GM21576 (cell line): ENCODE results near the gene SYT7.
"Not testable (repeated sequence)": the region's sequence is repeated elsewhere in the genome, so short reads cannot be mapped to it uniquely, and the experiment has no call there.

ENCODE experiments used
- ATAC-seq: cut with Tn5 transposase; IDR thresholded peaks from one replicate; pipeline ENCODE4 v1.9.1; 2021; ENCODE audit warnings: mild to moderate bottlenecking, moderate library complexity; ENCODE audit not compliant: unreplicated experiment

The SYT7 gene

DNA sequence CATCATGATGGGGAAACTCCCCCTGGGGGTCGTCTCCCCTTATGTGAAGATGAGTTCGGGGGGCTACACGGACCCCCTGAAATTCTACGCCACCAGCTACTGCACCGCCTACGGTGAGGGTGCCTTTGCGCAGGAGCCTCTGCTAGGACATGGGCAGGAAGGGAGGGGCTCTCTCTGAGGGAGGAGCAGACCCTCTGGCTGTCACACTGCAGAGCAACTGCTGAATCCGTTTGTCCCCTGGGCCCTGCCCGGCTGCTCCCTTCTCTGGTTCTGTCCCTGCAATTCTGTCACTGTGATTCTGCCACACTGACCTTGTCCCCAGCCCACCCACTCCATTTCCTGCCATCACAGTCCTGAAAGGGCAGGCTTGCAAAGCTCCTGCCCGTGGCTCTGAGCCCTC lies 99.1 kb downstream of the SYT7 start:
- ATAC-seq, result no peak

DNA sequence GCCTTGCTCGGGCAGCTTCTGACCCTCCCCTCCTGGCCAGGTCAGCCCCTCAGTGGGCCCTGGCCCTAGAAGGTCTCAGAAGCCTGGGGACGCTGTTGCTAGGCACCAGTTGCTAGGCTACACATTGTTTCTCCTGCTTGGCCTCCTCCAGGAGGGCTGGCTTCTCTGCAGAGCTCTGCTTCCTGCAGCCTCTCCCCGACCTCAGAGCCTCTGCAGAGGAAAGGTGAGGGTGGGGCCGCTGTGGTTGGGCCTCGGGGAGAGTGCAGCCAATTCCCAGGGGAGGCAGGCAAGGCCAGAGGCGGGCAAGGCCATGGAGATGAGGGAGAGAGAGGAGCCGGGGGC lies 99.9 kb downstream of the SYT7 start:
- no peak for ATAC-seq

DNA sequence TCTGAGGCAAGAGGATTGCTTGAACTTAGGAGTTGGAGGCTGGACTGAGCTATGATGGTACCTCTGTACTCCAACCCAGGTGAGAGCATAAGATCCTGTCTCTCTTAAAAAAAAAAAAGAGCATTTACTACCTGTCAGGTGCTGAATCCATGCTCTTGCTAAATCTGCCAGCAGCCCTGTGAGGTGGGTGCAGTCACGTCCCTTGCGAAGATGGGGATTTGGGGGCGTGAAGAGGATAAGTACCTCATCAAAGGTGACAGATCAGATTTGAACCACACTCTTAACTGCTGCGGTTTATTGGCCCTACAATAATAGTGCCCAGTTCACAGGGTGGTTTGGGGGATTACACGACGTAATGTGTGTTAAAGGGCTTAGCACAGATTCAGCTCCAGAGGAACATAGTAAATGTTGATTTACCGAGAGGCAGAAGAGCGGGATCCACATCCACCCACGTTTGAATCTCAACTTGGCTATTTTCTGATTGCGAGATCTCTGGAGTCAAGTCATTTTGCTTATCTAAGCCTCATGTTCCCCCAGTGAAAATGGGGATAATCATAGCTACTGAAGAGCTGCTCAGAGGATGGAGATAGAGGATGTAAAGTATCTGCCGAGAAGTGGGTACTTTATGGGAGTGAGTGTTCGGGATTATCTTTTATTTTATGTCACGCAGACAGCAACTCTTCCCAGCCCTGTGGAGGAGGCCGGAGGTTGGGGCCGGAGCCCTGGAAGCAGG lies 100.4 kb downstream of the SYT7 start:
- ATAC-seq, result no peak

DNA sequence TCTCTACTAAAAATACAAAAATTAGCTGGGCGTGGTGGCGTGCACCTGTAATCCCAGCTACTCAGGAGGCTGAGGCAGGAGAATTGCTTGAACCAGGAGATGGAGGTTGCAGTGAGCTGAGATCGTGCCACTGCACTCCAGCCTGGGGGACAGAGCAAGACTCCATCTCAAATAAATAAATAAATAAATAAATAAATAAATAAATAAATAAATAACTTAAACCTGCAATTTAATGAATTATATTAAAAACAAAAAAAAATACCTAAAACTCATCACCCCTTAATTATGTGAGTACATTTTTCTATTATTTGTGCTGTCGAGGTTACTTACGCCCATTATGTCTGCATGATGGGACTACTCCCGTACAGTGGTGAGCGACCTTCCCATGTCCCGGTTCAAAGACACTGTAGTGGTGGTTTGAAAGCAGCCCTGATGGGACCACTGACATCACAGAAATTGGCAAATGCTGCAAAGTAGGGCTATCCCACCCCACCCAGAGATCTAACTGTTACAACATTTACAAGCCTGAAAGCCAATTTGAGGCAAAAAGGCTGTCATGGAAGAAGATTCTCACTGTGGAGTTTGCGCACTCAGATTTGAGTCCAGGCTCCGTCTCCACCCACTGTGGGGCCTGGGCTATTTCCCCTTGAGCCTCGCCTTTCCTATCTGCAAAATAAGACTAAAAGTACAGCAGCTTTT lies 101.4 kb downstream of the SYT7 start:
- ATAC-seq, result not testable (repeated sequence)

DNA sequence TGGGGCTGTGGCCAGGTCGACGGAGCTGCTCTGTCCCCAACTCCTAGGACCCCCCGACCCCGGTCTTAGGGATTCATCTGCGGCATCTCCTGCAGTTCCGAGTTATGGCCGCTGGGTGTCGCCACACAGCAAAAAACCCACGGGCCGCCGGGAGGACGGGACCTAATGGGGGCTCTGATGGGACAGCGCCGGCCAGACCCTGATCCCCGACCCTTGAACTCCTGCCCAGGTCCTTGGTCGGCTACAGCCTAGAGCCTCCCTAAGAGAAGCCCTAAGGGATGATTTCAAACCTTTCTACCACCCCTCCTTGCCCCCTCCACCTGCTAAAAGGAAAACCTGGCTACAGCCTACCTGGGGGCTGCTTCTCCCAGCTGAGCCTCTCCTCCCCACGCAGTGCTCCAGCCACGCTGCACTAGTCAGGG lies 103.1 kb downstream of the SYT7 start:
- ATAC-seq, result no peak

DNA sequence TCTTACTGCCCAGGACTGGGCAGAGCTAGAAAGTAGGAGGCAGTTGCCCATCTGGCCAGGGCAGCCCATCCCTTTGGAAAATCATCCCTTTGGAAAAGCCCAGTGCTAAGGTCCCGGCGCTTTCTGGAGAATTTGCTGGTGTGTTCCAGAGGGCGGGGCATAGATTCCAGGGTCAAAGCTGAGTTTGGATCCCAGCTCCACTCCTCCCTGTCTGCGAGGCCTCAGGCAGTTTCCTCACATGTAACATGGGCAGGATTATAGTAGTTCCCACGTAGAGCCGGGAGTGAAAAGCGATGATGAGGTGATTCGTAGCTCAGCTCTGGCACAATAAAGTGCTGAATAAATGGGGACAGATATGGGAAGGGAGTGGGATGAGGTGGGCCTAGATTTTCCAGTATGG lies 103.8 kb downstream of the SYT7 start:
- no peak for ATAC-seq

DNA sequence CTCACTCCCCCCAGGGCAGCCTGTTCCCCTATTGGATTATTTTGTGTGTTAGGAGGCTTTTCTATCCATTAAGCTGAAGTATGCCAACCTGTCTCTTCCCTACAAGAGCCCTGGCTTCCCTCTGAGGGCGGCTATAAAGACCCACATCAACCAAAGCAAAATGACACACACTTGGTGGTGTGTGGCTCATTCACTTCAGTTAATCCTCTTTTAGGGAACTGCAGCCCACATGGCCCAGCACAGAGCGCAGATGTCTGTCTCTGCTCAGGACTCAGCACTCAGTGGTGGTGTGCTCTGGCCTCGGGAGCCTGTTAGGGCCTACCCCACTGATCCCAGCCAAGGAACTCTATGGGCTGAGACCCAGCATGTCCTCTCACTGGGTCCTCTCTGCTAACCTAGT lies 104.5 kb downstream of the SYT7 start:
- ATAC-seq, result no peak

DNA sequence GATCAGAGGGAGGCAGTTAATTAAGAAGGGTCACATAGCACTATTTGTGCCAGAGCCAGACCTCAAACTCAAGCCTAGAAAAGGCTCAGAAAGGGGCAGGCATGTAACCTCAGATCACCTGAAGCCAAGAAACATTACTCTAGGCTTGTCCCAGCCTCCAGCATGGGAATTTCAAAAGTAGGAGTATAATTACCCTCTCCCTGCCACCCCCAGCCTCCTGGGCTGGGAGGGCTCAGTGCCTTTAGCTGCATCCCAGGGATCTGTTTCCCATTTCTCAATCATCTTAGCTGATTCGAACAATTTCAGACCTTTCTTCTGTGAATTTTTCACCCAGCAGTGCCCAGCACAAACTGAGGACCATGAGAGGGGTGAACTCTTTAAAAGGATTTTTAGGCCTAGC lies 105.4 kb downstream of the SYT7 start:
- ATAC-seq, result no peak

DNA sequence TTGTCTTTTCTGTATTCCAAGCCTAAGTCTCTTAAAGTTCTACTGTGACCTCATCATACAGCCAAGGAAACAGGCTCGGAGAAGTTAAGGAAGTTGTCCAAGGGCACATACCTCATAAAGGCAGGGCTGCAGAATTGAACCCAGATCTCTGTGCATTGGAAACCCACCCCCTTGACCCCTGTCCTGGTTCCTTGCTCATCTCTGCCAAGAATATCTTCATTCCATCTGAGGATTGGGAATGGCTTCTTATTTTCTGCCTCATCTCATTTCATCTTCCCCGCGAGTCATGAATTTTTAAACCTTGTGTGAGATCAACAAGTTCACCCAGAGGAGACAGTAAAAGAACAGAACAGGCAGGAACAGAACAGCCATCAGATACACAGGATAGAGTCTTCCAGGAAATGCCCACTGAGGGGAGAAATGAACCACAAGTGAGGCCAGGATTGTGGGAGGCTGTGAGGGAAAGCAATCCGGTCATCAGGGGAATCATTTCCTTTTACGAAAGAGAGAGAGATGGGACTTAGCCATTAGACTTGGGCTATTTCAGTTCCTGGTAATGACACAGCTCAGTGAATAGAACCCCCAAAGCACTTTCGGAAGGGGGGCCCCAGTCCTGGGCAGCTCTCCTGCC lies 106.7 kb downstream of the SYT7 start:
- ATAC-seq, result no peak

DNA sequence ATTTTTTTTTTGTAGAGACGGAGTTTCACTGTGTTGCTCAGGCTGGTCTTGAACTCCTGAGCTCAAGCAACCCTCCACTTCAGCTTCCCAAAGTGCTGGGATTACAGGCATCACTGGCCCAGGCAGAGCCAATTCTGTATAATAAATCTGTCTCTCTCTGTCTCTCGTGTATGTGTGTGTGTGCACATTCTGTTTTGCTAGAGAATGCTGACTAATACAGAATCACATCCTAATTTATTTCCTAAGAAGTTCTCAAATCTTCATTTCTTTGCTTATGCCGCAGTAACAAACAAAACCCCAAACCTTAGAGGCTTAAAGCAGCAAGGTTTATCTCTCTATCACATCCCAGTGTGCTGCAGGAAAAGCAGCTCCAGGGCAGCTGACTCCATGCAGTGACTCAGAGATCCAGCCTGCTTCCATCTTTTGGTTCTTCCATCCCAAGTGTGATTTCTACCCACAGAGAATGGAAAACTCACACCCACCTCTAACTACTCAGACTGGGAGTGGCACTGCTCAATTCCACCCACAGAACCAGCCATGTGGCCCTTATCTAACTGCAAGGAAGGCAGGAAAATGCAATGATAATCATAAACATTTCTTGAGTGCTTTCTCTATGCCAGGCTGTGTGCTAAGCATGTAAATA lies 107.4 kb downstream of the SYT7 start:
- ATAC-seq, result no peak

DNA sequence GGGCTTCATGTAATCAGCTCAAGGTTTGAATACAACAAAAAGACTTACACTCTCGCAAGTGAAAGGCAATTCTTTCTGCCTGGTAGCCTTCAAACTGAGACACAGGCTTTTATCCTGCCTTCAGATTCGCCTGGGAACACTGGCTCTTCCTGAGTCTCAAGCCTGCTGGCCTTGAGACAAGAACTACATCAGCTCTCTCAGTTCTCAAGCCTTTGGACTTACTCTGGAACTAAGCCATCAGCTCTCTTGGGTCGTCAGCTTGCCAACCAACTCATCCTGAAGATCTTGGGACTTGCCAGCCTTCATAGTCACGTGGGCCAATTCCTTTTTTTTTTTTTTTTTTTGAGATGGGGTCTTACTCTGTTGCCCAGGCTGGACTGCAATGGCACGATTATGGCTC lies 108.0 kb downstream of the SYT7 start:
- no peak for ATAC-seq

DNA sequence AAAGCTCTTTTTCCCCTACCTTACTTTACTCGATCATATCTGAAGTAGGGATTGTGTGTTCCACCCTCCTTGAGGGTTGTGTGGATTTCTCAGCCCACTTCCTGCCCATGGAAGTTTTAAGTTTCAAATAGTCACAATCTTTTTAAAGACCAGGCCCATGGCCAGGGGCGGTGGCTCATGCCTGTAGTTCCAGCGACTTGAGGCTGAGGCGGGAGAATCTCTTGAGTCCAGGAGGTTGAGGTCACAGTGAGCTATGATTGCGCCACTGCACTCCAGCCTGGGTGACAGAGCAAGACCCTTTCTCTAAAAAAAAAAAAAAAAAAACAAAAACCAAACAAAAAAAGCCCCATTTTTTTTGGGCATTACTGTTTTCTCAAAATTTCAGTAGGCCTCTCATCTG lies 108.6 kb downstream of the SYT7 start:
- ATAC-seq, result no peak

DNA sequence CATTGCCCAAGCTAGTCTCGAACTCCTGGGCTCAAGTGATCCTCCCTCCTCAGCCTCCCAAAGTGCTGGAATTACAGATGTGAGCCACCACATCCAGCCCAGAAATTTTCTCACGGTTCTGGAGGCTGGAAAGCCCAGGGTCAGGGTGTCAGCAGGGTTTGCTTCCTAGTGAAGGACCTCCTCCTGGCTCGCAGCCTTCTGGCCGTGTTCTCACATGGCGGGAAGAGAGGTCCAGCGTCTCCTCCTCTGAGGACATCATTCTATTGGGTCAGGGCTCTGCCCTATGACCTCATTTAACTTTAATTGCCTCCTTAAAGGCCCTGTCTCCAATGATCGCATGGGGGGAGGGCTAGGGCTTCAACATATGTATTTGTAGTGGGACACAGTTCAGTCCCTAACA lies 112.9 kb downstream of the SYT7 start:
- no peak for ATAC-seq

DNA sequence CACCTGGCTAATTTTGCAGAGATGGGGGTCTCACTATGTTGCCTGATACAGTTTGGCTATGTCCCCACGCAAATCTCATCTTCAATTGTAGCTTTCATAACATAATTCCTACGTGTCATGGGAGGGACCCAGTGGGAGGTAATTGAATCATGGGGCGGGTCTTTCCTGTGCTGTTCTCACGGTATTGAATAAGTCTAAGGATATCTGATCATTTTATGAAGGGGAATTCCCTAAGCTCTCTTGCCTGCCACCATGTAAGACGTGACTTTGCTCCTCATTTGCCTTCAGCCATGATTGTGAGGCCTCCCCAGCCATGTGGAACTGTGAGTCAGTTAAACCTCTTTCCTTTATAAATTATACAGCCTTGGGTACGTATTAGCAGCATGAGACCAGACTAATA lies 113.3 kb downstream of the SYT7 start:
- ATAC-seq, result not testable (repeated sequence)
